Measurements from ENCODE around the gene MVB12A.

Gene MVB12A

GRCh38 chr19:17419621-17420474 lies at the start of gene MVB12A:
MVB12A (plus strand) TSS chr19:17420047; CDS start chr19:17420136, 89 bp downstream.
- Histone ChIP-seq H3K27ac (peak within 1 kb of the TSS; percentile 24; the same call in 1 of the 2 replicates), H3K4me3 (IDR thresholded peaks at IDR 0.05; ENCODE audit: insufficient read depth, low read depth, low read length) (no peak within 1 kb of the TSS), H3K27me3 (ENCODE audit: insufficient read depth, low read depth) (no peaks in the 10 kb centered on the region), H3K4me2 (peak within 1 kb of the TSS; percentile 78), H3K4me1 (ENCODE audit: low read depth, poor library complexity, severe bottlenecking) (peaks cover 13% of the 10 kb centered on the region), H4K20me1 (ENCODE audit: insufficient read depth) (no peaks in the 10 kb centered on the region), H3K79me2 (ENCODE audit: insufficient read depth, low read depth) (no peaks in the 10 kb centered on the region), H2AFZ (ENCODE audit: low read depth) (peak within 1 kb of the TSS; percentile 86), H3K9ac (peak within 1 kb of the TSS; percentile 53; the same call in 1 of the 2 replicates), H3K36me3 (ENCODE audit: insufficient read depth) (no peaks in the 10 kb centered on the region)
- no peak for TF ChIP-seq CTCF (conservative IDR thresholded peaks at IDR 0.05; ENCODE audit: low read depth, low read length)

GRCh38 chr19:17376935-17377600 lies 42.8 kb upstream of the MVB12A start, which contains the start of gene PLVAP:
PLVAP (minus strand) TSS chr19:17377342; CDS start chr19:17377288, 54 bp downstream.
- Histone ChIP-seq H3K79me2 (ENCODE audit: insufficient read depth, low read depth) (no peaks in the 10 kb centered on the region), H2AFZ (ENCODE audit: low read depth) (no peak within 1 kb of the TSS), H3K9ac (no peak within 1 kb of the TSS), H4K20me1 (ENCODE audit: insufficient read depth) (no peaks in the 10 kb centered on the region), H3K27me3 (ENCODE audit: insufficient read depth, low read depth) (peaks cover 5% of the 10 kb centered on the region; the same call in 1 of the 2 replicates), H3K36me3 (ENCODE audit: insufficient read depth) (no peaks in the 10 kb centered on the region), H3K4me1 (ENCODE audit: low read depth, poor library complexity, severe bottlenecking) (peaks cover 8% of the 10 kb centered on the region), H3K4me3 (IDR thresholded peaks at IDR 0.05; ENCODE audit: insufficient read depth, low read depth, low read length) (no peak within 1 kb of the TSS), H3K27ac (no peak within 1 kb of the TSS), H3K4me2 (no peak within 1 kb of the TSS)
- no peak for TF ChIP-seq CTCF (conservative IDR thresholded peaks at IDR 0.05; ENCODE audit: low read depth, low read length)

- Histone ChIP-seq H4K20me1 (ENCODE audit: insufficient read depth) (no peaks in the 10 kb centered on the region), H3K4me3 (IDR thresholded peaks at IDR 0.05; ENCODE audit: insufficient read depth, low read depth, low read length) (no peak overlapping the region), H3K4me1 (ENCODE audit: low read depth, poor library complexity, severe bottlenecking) (peaks cover 8% of the 10 kb centered on the region), H2AFZ (ENCODE audit: low read depth) (no peak overlapping the region), H3K27me3 (ENCODE audit: insufficient read depth, low read depth) (peaks cover 5% of the 10 kb centered on the region; the same call in 1 of the 2 replicates), H3K27ac (no peak overlapping the region), H3K79me2 (ENCODE audit: insufficient read depth, low read depth) (no peaks in the 10 kb centered on the region), H3K4me2 (no peak overlapping the region), H3K9ac (no peak overlapping the region), H3K36me3 (ENCODE audit: insufficient read depth) (no peaks in the 10 kb centered on the region)
- TF ChIP-seq CTCF (conservative IDR thresholded peaks at IDR 0.05; ENCODE audit: low read depth, low read length), result no peak
Measured at GRCh38 chr19:17378271-17378670, 41.6 kb upstream of the MVB12A start.

- H3K27me3 ChIP-seq (ENCODE audit: insufficient read depth, low read depth), result peaks cover 5% of the 10 kb centered on the region; the same call in 1 of the 2 replicates
- no peak overlapping the region for H3K27ac ChIP-seq
- no peak overlapping the region for H3K9ac ChIP-seq
- H4K20me1 ChIP-seq (ENCODE audit: insufficient read depth), result no peaks in the 10 kb centered on the region
- peaks cover 8% of the 10 kb centered on the region for H3K4me1 ChIP-seq (ENCODE audit: low read depth, poor library complexity, severe bottlenecking)
- H3K36me3 ChIP-seq (ENCODE audit: insufficient read depth), result no peaks in the 10 kb centered on the region
- H2AFZ ChIP-seq (ENCODE audit: low read depth), result no peak overlapping the region
- no peak overlapping the region for H3K4me2 ChIP-seq
- no peak overlapping the region for H3K4me3 ChIP-seq (IDR thresholded peaks at IDR 0.05; ENCODE audit: insufficient read depth, low read depth, low read length)
- no peak for TF ChIP-seq CTCF (conservative IDR thresholded peaks at IDR 0.05; ENCODE audit: low read depth, low read length)
- no peaks in the 10 kb centered on the region for H3K79me2 ChIP-seq (ENCODE audit: insufficient read depth, low read depth)
Measured at GRCh38 chr19:17379221-17379631, 40.6 kb upstream of the MVB12A start.
